Duodenal mucosa (tissue), 2 donors: ENCODE measurements around the gene GPATCH2L.

Experiments used
- H3K27ac ChIP-seq: one replicate; pipeline ENCODE4 v1.7.0; 2013; ENCODE audit warnings: low read depth, low read length
- H3K27me3 ChIP-seq, 2 donors: one replicate each; pipeline ENCODE4 v1.7.0; 2013; ENCODE audit warnings: low read length in 2 of 2, control low read depth in 1 of 2; ENCODE audit not compliant: insufficient read depth in 2 of 2, control insufficient read depth in 1 of 2
- H3K36me3 ChIP-seq, 2 donors: one replicate each; pipeline ENCODE4 v1.7.0; 2013; ENCODE audit warnings: low read length in 2 of 2, control low read depth in 1 of 2; ENCODE audit not compliant: insufficient read depth in 2 of 2, control insufficient read depth in 1 of 2
- H3K4me1 ChIP-seq, 2 donors: one replicate each; pipeline ENCODE4 v1.7.0; 2013; ENCODE audit warnings: low read length in 2 of 2, control low read depth in 1 of 2; ENCODE audit not compliant: insufficient read depth in 2 of 2, control insufficient read depth in 1 of 2
- H3K4me3 ChIP-seq, 2 donors: one replicate each; pipeline ENCODE4 v1.7.0; 2013; ENCODE audit warnings: low read length in 2 of 2, low read depth in 1 of 2
- H3K9ac ChIP-seq, 2 donors: one replicate each; pipeline ENCODE4 v1.7.0; 2013; ENCODE audit warnings: low read length in 2 of 2, low read depth in 1 of 2
- H3K9me3 ChIP-seq, 2 donors: one replicate each; pipeline ENCODE4 v1.7.0; 2013; ENCODE audit warnings: low read length in 2 of 2, control low read depth in 1 of 2; ENCODE audit not compliant: control insufficient read depth in 1 of 2

GPATCH2L gene

DNA sequence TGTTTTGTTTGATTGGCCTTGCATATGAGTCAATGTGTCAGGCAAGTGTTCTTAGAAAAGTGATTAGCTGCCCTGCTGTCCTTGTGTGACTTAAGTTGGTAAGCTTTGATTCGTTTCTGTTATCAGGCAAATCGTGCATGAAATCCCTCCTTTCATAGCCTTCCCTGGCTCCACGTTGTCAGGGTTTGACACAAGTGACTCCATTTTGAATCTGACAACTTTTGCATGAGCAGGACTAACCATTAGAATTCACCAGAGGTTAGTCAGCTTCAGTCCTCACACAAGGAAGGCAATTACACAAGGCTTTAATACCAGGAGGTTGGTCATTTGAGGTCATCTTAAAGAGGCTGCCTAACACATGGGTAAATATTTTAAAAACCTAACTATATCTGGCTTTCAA lies 68.2 kb downstream of the GPATCH2L start:
- H3K4me3 ChIP-seq, result no peak overlapping the region
- H3K27ac ChIP-seq, result no peak overlapping the region
- peaks cover 0 to 3% of the 10 kb centered on the region in 2 donors for H3K9me3 ChIP-seq
- H3K4me1 ChIP-seq, result no peaks in the 10 kb centered on the region
- H3K27me3 ChIP-seq, result no peaks in the 10 kb centered on the region
- no peaks in the 10 kb centered on the region for H3K36me3 ChIP-seq
- no peak overlapping the region for H3K9ac ChIP-seq

DNA sequence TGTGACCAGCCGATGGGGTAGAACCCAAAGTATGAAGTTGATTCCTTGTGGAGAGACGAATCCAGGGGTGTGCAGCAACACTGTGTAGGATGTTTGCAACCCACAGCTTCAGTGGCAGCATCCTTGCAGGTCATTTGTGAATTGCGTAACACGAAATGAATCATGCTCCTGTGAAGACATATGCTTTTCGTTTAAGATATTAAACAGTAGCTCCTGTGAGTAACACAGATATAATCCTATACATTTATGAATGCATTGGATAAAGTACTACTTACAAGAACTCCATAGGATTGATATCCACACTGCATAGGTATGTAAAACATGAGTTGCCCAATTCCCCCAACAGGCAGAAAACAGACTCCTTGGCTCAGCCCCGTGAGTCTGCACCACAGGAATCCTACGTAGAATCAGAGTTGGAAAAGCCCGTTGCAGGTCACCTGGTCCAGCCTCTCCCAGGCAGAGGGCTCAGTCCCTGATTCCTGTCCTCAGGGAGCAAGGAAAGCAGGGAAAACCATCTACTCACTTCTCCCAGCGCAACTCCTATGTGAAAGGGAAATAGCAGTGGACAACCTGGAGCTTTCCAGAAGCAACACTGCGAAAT lies 75.8 kb downstream of the GPATCH2L start:
- H3K27me3 ChIP-seq, result no peaks in the 10 kb centered on the region
- no peak overlapping the region for H3K9ac ChIP-seq
- no peak overlapping the region for H3K4me3 ChIP-seq
- no peak overlapping the region for H3K27ac ChIP-seq
- no peaks in the 10 kb centered on the region for H3K4me1 ChIP-seq
- no peaks in the 10 kb centered on the region for H3K36me3 ChIP-seq
- H3K9me3 ChIP-seq, result no peaks in the 10 kb centered on the region

DNA sequence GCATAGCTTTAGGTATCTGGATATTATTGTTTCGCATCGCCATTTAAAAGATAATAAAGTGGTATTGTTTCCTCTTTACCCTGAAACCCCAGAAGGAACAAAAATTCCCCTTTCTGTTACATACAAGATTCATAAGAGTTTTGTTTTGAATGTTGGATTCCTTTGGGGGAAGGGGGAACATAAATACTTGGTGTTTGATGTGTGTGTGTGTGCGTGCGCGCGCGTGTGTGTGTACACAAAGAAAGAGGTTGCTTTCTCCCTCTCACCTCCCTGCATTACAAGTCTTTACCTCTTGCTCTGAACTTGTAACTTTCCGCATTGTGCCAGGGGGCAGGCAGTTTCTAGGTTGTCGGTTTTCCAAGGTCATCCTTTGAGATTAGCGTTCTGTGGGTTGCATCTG lies 76.4 kb downstream of the GPATCH2L start:
- H3K4me1 ChIP-seq, result no peaks in the 10 kb centered on the region
- H3K27ac ChIP-seq, result no peak overlapping the region
- no peaks in the 10 kb centered on the region for H3K36me3 ChIP-seq
- H3K4me3 ChIP-seq, result no peak overlapping the region
- H3K9me3 ChIP-seq, result no peaks in the 10 kb centered on the region
- no peak overlapping the region for H3K9ac ChIP-seq
- H3K27me3 ChIP-seq, result no peaks in the 10 kb centered on the region

DNA sequence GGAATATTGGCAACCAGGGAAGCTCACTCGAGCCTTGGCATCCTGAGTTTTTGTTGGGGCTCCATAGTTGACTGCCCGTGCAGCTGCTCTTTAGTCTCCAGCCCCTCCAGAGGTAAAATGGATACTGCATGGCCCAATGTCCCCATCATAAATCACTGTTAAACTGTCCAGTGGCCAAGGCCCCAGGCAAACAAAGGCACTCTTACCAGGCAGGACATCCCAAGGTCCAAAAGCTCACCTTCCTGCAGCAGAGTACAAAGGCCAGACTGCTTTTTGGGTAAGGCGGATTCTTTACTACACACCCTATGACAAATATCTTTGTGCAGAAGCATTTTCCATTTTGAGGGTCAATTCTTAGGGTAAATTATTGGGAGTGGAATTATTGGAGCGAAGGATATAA lies 81.1 kb downstream of the GPATCH2L start:
- Histone ChIP-seq H3K27ac (no peak overlapping the region), H3K4me3 (no peak overlapping the region), H3K36me3 (no peaks in the 10 kb centered on the region), H3K27me3 (no peaks in the 10 kb centered on the region), H3K4me1 (no peaks in the 10 kb centered on the region), H3K9me3 (no peaks in the 10 kb centered on the region), H3K9ac (no peak overlapping the region)

DNA sequence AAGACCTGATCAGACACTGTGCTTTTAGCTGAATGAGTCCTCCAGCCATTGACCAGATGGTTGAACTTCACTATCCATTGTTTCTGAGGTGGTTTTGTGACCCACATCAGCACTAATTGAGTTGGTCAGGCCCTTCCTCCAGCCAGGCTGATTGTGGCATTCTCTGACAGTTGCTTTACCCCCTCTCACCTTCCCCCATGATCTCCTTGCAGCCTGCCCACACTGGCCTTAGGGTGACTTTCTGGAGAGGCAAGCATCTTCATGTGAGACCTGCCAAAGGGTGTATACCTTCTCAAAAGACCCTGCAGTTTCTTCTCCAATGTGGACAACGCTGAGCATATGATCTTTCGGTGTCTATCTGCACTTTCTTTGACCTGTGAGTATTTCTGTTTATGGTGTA lies 83.9 kb downstream of the GPATCH2L start:
- Histone ChIP-seq H3K4me3 (no peak overlapping the region), H3K4me1 (no peaks in the 10 kb centered on the region), H3K9me3 (no peaks in the 10 kb centered on the region), H3K27ac (no peak overlapping the region), H3K27me3 (no peaks in the 10 kb centered on the region), H3K36me3 (no peaks in the 10 kb centered on the region), H3K9ac (no peak overlapping the region)

DNA sequence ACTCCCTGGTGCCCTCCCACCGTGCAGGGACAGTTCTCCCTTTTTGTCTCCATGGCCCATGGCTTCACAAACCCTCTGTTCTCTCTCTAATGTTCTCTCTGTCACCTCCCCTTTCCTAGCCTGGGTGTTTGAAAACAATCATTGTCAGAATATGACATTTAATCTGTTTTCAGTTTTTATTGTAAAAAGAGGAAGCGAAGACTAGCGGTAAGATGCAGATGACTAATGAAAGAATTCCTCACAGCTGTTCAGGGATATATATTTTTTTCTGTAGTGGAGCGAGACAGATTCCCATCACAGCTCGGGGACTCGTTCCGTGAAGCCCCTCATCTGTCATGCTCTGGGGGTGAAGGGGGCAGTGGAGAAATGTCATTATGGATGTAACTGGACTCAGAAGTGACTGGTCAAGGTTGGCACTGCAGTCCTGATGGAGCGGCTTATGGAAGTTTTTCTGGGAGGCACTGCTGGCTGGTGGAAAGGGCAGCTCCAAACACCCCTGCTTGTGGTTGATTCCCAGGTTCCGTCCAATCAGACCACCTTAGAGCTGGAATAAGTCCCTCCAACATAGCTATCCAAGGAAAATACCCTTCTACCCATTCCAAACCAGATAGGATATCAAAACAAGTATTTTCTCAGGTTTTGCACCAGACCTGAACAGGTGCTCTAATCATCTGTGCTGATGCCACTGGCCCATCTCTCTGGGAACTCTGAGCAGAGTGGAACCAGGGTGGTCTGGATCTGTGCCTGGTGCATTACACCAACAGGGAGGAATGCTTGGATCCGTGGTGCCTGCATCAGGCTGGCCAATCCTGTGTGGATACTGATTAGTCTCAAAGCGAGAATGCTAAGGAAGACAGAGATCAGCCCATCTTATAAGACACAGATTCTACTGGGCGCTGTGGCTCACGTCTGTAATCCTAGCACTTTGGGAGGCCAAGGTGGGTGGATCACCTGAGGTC lies 84.7 kb downstream of the GPATCH2L start:
- H3K4me1 ChIP-seq, result no peaks in the 10 kb centered on the region
- H3K4me3 ChIP-seq, result no peak overlapping the region
- no peaks in the 10 kb centered on the region for H3K27me3 ChIP-seq
- H3K27ac ChIP-seq, result no peak overlapping the region
- H3K9ac ChIP-seq, result no peak overlapping the region
- peaks cover 3 to 5% of the 10 kb centered on the region in 2 donors for H3K9me3 ChIP-seq
- no peaks in the 10 kb centered on the region for H3K36me3 ChIP-seq

DNA sequence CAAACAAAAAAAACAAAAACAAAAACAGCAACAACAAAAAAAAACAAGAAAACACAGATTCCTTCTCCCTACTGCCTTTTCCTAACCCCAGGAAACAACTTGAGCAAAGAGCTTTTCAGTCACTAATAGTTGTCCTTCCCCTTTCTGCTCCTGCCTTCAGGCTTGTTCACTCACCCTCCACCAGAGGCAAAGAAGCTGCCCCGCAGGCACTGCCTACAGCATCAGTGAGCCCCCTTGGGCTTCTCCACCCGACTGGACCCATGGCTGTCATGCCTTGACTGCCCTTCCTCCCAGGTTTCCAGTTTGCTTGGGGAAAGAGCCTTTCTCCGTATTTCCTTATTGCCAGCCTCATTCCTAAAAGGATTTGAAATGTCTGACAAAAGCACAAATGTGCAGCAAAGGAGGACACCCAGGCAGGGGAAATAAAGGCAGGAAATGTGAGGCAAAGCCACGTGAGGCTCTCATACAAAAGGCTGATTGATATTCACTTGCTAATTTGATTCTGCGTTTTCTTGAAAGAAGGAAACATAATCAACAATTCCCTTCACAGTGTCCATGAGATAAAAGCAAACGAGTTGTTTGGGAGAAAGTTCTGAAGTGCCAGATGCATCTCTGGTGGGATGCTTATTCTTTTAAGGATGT lies 85.7 kb downstream of the GPATCH2L start:
- Histone ChIP-seq H3K36me3 (no peaks in the 10 kb centered on the region), H3K27ac (no peak overlapping the region), H3K27me3 (no peaks in the 10 kb centered on the region), H3K9ac (no peak overlapping the region), H3K4me3 (no peak overlapping the region), H3K4me1 (no peaks in the 10 kb centered on the region), H3K9me3 (peaks cover 3 to 9% of the 10 kb centered on the region in 2 donors)

DNA sequence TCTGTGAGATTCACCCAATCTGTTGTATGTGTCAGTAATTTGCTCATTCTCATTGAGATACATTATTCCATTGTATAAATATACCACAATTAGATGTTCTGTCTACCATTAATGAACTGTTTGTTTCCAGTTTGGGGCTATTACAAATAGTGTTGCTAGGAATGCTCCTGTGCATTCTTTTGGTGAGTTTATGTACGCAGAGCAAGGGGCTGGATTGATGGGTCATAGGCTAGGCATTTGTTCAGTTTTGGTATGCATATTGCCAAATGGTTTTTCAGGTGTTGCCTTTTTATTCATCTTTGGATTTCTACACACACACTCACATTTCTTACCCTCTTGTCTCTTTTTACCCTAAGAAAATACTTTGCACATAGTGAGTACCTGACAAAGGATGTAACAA lies 93.4 kb downstream of the GPATCH2L start:
- H3K4me3 ChIP-seq, result no peak overlapping the region
- H3K36me3 ChIP-seq, result no peaks in the 10 kb centered on the region
- no peak overlapping the region for H3K9ac ChIP-seq
- no peak overlapping the region for H3K27ac ChIP-seq
- peaks cover 3 to 9% of the 10 kb centered on the region in 2 donors for H3K9me3 ChIP-seq
- H3K27me3 ChIP-seq, result no peaks in the 10 kb centered on the region
- no peaks in the 10 kb centered on the region for H3K4me1 ChIP-seq

DNA sequence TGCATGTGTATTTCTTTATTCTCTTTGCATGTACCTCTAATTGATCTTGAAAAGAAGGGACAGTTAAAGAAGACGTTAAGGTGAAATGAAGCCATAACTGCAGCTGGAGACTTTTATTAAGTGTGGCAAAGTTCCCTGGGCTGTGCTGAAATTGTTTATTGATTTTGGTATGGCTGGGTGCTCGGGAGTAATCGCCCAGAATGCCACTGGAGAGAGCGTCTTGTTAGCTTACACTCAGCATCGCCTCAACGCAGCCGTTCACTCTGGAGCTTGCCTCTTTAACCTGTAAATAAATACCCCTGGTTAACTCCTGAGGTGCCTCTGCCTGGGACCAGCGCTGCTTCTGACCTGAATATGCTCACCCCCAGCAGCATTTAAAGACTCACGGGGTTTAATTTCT lies 98.6 kb downstream of the GPATCH2L start:
- Histone ChIP-seq H3K4me1 (no peaks in the 10 kb centered on the region), H3K27me3 (peaks cover 0 to 7% of the 10 kb centered on the region in 2 donors), H3K9ac (no peak overlapping the region), H3K27ac (no peak overlapping the region), H3K9me3 (no peaks in the 10 kb centered on the region), H3K36me3 (no peaks in the 10 kb centered on the region), H3K4me3 (no peak overlapping the region)

DNA sequence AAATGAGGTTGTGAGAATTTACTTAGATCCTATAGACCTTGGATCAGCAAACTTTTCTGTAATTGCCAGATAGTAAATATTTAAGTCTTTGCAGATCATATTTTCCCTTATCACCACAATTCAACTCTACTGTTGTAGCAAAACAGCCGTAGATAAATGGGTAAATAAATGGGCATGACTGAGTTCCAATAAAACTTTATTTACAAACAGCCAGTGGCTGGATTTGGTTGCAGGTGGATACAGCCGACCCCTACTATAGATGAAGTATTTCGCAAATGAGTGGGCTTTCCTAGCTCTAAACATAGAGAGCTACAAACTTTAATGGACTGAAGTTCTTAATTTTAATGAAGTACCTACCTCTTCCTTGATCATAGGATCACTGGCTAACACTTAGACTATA lies 100.7 kb downstream of the GPATCH2L start:
- Histone ChIP-seq H3K4me1 (no peaks in the 10 kb centered on the region), H3K4me3 (no peak overlapping the region), H3K36me3 (no peaks in the 10 kb centered on the region), H3K27me3 (peaks cover 0 to 7% of the 10 kb centered on the region in 2 donors), H3K27ac (no peak overlapping the region), H3K9ac (no peak overlapping the region), H3K9me3 (no peaks in the 10 kb centered on the region)
